Common myeloid progenitor, CD34-positive (primary cell): ENCODE results near the gene VWA2.

ENCODE experiments used
- CTCF ChIA-PET: fragments of 350-600 bp; sonication (Branson Sonifier 250); formaldehyde crosslinking; loops from one replicate; lab custom pipeline; 2021; ENCODE audit warnings: antibody characterized with exemption; lab: Charles Lee
- POLR2A ChIA-PET: fragments of 350-600 bp; sonication (Branson Sonifier 250); formaldehyde crosslinking; loops from one replicate; lab custom pipeline; 2021; ENCODE audit warnings: antibody characterized with exemption; lab: Charles Lee
- DNase-seq, 3 donors: peaks; one replicate each; pipeline versions ENCODE4 v3.0.0 to v3.0.0-alpha.2; 2013
- H3K27ac ChIP-seq, 2 experiments: 1 replicate in 1 of 2; 2 replicates in 1 of 2; pipeline ENCODE4 v1.7.0; 2013; ENCODE audit warnings: inconsistent platforms in 2 of 2, low read length in 2 of 2, mild to moderate bottlenecking in 2 of 2, low read depth in 1 of 2, moderate library complexity in 1 of 2; ENCODE audit not compliant: severe bottlenecking in 2 of 2, insufficient read depth in 1 of 2, poor library complexity in 1 of 2
- H3K27me3 ChIP-seq, 5 experiments: replicated peaks in 2 of 5; 1 replicate in 3 of 5; 2 replicates in 2 of 5; pipeline versions ENCODE4 v1.6.1 to v1.7.0; 2013; ENCODE audit warnings: low read length in 4 of 5, mild to moderate bottlenecking in 2 of 5, moderate library complexity in 2 of 5, inconsistent platforms in 1 of 5; ENCODE audit not compliant: insufficient read depth in 5 of 5, control insufficient read depth in 4 of 5
- H3K36me3 ChIP-seq, 4 experiments: 1 replicate in 2 of 4; 2 replicates in 2 of 4; pipeline versions ENCODE4 v1.6.1 to v1.7.0; 2013; ENCODE audit warnings: low read length in 3 of 4, control low read depth in 1 of 4, mild to moderate bottlenecking in 1 of 4; ENCODE audit not compliant: control insufficient read depth in 4 of 4, insufficient read depth in 4 of 4
- H3K4me1 ChIP-seq, 4 experiments: 1 replicate in 3 of 4; 2 replicates in 1 of 4; pipeline versions ENCODE4 v1.6.1 to v1.7.1; 2013; ENCODE audit warnings: low read length in 3 of 4, mild to moderate bottlenecking in 3 of 4, control low read depth in 1 of 4, inconsistent platforms in 1 of 4, moderate library complexity in 1 of 4; ENCODE audit not compliant: control insufficient read depth in 4 of 4, insufficient read depth in 4 of 4; ENCODE audit errors: control extremely low read depth in 1 of 4
- H3K4me3 ChIP-seq, 7 experiments: 1 replicate in 4 of 7; 2 replicates in 3 of 7; pipeline versions ENCODE4 v1.5.1 to v1.7.0; 2013; ENCODE audit warnings: mild to moderate bottlenecking in 7 of 7, low read length in 6 of 7, moderate library complexity in 6 of 7, inconsistent platforms in 2 of 7, low read depth in 2 of 7, control low read depth in 1 of 7; ENCODE audit not compliant: insufficient read depth in 4 of 7, control insufficient read depth in 1 of 7; ENCODE audit errors: extremely low read depth in 1 of 7
- H3K9me3 ChIP-seq, 5 experiments: 1 replicate in 4 of 5; 2 replicates in 1 of 5; pipeline versions ENCODE4 v1.6.1 to v1.7.1; 2013; ENCODE audit warnings: low read length in 4 of 5, mild to moderate bottlenecking in 2 of 5, inconsistent platforms in 1 of 5, low read depth in 1 of 5, moderate library complexity in 1 of 5; ENCODE audit not compliant: control insufficient read depth in 4 of 5, insufficient read depth in 2 of 5; ENCODE audit errors: control extremely low read depth in 1 of 5
- WGBS: methylation state at CpG from one replicate; pipeline ENCODE4 v1.1.5; 2013; ENCODE audit not compliant: insufficient coverage; 5-methylcytosine and 5-hydroxymethylcytosine counted together

Gene VWA2

DNA sequence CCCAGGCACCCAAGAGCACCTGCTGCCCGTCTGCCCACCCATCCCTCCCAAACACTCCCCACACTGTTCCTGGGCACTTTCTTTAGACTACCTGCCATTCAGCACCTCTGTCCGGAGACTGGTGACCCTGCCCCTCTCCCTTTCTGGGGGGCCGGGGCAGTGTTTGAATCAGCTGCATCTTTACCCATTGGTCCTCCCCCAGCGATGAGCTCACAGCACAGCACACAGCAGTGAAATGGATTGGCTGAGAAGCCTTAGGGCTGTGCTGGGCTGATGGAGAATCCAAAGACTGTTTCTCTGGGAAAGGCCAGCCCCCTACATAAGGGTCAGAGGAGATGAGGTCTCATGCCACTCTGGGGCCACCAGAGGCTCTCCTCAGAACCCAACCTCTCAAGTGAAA is 40.2 kb downstream of the VWA2 start:
- no peaks in the 10 kb centered on the region for H3K36me3 ChIP-seq
- no peaks in the 10 kb centered on the region for H3K9me3 ChIP-seq
- 100% methylated on average over 4 of the region's 4 CpGs for WGBS
- POLR2A ChIA-PET: no interaction called here
- CTCF ChIA-PET: interaction anchor here (1.2 kb wide), 1 partner anchor 9 kb away, joined by 3 read pairs; no protein-coding TSS in a partner anchor
- no peak for DNase-seq
- H3K4me1 ChIP-seq: no peaks in the 10 kb centered on the region
- H3K27me3 ChIP-seq: peaks cover 0 to 2% (median 0%) of the 10 kb centered on the region in 5 experiments
- no peak overlapping the region for H3K27ac ChIP-seq
- no peak overlapping the region for H3K4me3 ChIP-seq

DNA sequence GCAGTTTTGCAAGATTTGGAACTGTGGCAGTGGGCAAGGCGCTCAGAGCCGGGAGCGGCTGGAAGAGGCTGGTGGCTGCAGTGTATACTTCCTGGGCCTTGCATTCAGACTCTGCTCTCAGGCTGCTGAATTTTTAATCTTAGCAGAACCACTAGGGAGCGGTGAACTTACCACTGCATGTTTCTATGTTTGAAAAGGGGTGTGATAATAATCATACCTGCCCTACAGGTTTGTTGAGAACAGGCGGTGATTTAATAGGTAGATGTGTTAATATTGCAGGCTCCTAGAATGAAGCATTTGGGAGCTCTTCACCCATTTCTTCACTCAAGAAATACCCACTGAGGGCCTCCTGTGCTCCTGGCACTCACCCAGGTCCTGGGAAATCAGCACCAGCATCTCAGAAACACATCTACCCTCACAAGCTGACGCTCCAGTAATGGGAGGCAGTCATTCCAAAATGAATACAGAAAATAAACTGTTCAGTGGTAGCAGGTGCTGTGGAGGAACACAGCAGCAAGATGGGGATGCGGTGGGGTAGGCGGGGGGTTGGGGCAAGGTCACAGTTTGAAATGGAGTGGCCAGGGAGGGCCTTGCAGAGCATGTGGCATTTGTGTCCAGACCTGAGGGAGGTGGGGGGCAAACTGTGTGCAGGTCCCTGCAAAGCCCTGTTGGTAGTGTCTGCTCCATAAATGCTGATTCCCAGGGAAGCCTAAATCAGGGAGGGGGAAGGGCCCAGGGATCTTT is 41.0 kb downstream of the VWA2 start:
- Histone ChIP-seq H3K4me3 (no peak overlapping the region), H3K27me3 (peaks cover 0 to 2% (median 0%) of the 10 kb centered on the region in 5 experiments), H3K4me1 (no peaks in the 10 kb centered on the region), H3K36me3 (no peaks in the 10 kb centered on the region), H3K27ac (no peak overlapping the region), H3K9me3 (no peaks in the 10 kb centered on the region)
- ChIA-PET POLR2A (no interaction called here), CTCF (interaction anchor here (1.6 kb wide), 1 partner anchor 24 kb away, joined by 3 read pairs; no protein-coding TSS in a partner anchor)
- no peak for DNase-seq
- 100% methylated on average over 5 of the region's 8 CpGs for WGBS

DNA sequence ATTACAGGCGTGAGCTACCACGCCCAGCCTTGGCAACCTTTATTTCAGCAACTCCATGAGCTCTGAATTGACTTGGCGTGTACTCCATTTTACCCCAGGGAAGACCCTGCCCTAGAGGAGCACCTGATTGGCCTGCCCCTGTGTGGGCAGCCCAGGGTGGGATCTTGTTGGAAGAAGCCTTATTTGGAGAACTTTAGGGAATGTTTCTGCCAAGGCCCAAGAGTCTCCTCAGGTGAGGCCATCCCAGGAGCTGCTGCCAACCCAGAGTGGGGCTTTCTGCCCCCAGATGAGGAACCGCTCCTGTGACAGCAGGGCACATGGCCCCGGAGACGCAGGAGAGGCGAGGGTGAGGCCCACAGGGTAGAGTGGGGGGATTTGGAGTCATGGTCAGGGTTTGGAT is 42.0 kb downstream of the VWA2 start:
- WGBS: 77% methylated on average over 5 of the region's 7 CpGs
- no peak overlapping the region for H3K27ac ChIP-seq
- H3K27me3 ChIP-seq: peaks cover 0 to 2% (median 0%) of the 10 kb centered on the region in 5 experiments
- POLR2A ChIA-PET: no interaction called here
- H3K9me3 ChIP-seq: no peaks in the 10 kb centered on the region
- H3K36me3 ChIP-seq: no peaks in the 10 kb centered on the region
- no peak for DNase-seq
- no peaks in the 10 kb centered on the region for H3K4me1 ChIP-seq
- CTCF ChIA-PET: interaction anchor here (1.2 to 1.6 kb wide), 2 partner anchors 23 to 264 kb away, joined by 3 to 4 read pairs; no protein-coding TSS in a partner anchor
- H3K4me3 ChIP-seq: no peak overlapping the region

DNA sequence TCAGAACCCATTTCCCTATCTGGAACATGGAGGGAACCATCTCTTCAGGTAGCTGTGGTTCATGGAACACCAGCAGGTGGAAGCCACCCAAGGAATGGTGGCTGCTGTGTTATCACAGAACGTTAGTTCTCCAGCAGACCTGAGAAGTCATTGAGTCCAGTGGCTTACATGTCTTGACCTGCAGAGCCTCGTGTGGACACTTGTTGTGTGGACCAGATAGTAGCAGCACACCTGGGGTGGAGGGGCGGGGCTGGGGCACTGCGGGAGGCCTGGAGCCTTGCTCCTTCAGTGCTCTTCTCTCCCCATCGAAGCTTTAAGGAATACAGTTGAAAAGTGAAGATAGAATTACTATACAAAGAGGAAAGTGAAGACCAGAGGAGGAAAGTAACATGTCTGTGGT is 42.4 kb downstream of the VWA2 start:
- Histone ChIP-seq H3K27me3 (peaks cover 0 to 2% (median 0%) of the 10 kb centered on the region in 5 experiments), H3K9me3 (no peaks in the 10 kb centered on the region), H3K27ac (no peak overlapping the region), H3K4me1 (no peaks in the 10 kb centered on the region), H3K4me3 (no peak overlapping the region), H3K36me3 (no peaks in the 10 kb centered on the region)
- ChIA-PET POLR2A (no interaction called here), CTCF (interaction anchor here (1.2 kb wide), 1 partner anchor 264 kb away, joined by 4 read pairs; no protein-coding TSS in a partner anchor)
- no peak for DNase-seq
- WGBS: 83% methylated on average over 2 of the region's 5 CpGs

DNA sequence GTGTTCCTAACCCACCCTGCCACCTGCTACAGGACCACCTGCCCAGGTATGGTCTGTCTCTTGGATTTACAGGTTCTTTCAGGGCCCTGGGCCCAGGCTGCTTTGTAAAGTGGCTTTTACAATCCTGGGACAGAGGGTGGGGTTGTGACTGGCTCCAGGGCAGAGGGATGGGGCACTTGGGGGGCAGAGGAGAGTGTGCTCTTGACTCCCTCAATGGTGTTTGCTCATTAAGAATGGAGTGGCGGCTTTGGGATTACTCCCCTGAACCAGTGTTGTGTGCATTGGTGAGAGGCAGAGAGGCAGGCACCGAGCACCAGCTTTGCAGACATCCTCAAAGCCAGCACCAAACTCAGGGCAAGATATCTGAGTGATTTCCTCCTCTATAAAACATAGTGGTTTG is 43.5 kb downstream of the VWA2 start:
- WGBS: 86% methylated on average over 1 of the region's 2 CpGs
- ChIA-PET POLR2A (no interaction called here), CTCF (interaction anchor here (0.7 kb wide), 1 partner anchor 405 kb away, joined by 3 read pairs; no protein-coding TSS in a partner anchor)
- Histone ChIP-seq H3K4me3 (no peak overlapping the region), H3K4me1 (no peaks in the 10 kb centered on the region), H3K27me3 (peaks cover 0 to 2% (median 0%) of the 10 kb centered on the region in 5 experiments), H3K36me3 (no peaks in the 10 kb centered on the region), H3K27ac (no peak overlapping the region), H3K9me3 (no peaks in the 10 kb centered on the region)
- no peak for DNase-seq

DNA sequence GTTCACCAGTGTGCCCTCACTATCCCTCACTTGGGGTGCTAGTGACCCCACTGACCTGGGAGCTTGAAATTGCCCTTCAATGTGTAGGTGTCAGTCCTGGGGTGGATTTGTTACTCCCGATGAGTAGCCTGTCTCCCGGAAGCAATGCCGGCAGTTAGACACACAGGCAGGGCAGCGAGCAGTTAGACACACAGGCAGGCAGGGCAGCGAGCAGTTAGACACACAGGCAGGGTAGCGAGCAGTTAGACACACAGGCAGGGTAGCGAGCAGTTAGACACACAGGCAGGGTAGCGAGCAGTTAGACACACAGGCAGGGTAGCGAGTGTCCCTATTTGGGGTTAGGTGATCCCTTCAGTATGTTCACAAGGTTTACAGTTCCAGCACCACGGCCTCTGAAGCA is 44.0 kb downstream of the VWA2 start:
- H3K9me3 ChIP-seq: no peaks in the 10 kb centered on the region
- no peaks in the 10 kb centered on the region for H3K27me3 ChIP-seq
- H3K27ac ChIP-seq: no peak overlapping the region
- ChIA-PET CTCF (interaction anchor here (0.7 kb wide), 1 partner anchor 405 kb away, joined by 3 read pairs; no protein-coding TSS in a partner anchor), POLR2A (no interaction called here)
- no peak overlapping the region for H3K4me3 ChIP-seq
- no peaks in the 10 kb centered on the region for H3K36me3 ChIP-seq
- no peak for DNase-seq
- no peaks in the 10 kb centered on the region for H3K4me1 ChIP-seq
- 95% methylated on average over 8 of the region's 10 CpGs for WGBS

DNA sequence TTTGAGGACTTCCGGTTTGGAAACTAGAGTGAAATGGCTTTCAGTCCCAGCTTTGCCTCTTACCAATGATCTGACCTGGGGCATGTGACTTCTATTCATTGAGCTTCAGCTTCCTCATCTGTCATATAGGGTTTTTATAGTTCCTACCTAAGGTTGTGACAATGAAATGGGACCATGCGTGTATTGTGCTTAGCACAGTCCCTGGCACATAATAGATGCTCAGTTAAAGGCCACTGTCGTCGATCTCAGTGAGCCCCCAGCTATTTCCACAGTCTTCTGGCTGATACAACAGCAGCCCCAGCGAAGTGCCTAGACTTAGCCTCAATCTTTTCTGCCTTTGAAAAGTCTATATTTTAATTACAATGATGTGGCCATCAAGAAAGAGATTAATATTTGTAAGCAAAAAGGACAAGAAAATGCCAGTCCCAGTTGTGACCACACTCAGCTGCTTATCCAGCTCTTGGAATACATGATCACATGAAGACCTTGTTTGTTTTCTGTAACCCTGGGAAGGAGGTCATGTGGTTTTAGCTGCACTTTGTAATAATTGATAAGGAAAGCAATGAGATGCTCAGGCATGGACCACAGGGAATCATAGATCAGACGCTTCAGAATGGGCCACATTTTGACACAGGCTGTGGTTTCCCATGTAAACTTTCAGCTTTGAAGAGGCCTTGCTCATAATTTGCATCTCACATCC is 44.6 kb downstream of the VWA2 start:
- WGBS: 95% methylated on average over 5 of the region's 6 CpGs
- ChIA-PET POLR2A (no interaction called here), CTCF (interaction anchor here (1.1 kb wide), 1 partner anchor 20 kb away, joined by 6 read pairs; no protein-coding TSS in a partner anchor)
- no peaks in the 10 kb centered on the region for H3K36me3 ChIP-seq
- H3K27ac ChIP-seq: no peak overlapping the region
- H3K4me1 ChIP-seq: peaks cover 0 to 4% (median 2%) of the 10 kb centered on the region in 4 experiments
- H3K4me3 ChIP-seq: no peak overlapping the region
- DNase-seq: peak; percentile 9 to 54 (median 31)
- H3K9me3 ChIP-seq: no peaks in the 10 kb centered on the region
- H3K27me3 ChIP-seq: no peaks in the 10 kb centered on the region
